K562 (cell line): ENCODE measurements around the gene NT5C3B. TPM values are rescaled to one million over a fixed set of nuclear protein-coding genes. Genes with fewer than 3 reads are reported as not detected.

Experiments
- ARID1B ChIP-seq: fragments of 450-650 bp; IDR thresholded peaks from 2 replicates; pipeline ENCODE4 v1.6.1; 2016; ENCODE audit warnings: antibody characterized with exemption, mild to moderate bottlenecking, inconsistent platforms
- ATF1 ChIP-seq, 2 experiments: fragments of 450-650 bp in 1 of 2; IDR thresholded peaks; 2 replicates each; pipeline ENCODE4 v1.6.1; 2016; ENCODE audit warnings: missing compliant biosample characterization in 1 of 2, missing genetic modification characterization in 1 of 2
- BCOR ChIP-seq: fragments of 450-650 bp; IDR thresholded peaks from 2 replicates; pipeline ENCODE4 v1.6.1; 2016
- BRCA1 ChIP-seq, 2 experiments: fragments of 450-650 bp in 1 of 2; sonication (generic) in 1 of 2; formaldehyde crosslinking in 1 of 2; IDR thresholded peaks; 2 replicates each; pipeline versions ENCODE4 v1.5.0 to v1.6.1; 2017 to 2020; ENCODE audit warnings: mild to moderate bottlenecking in 1 of 2, missing genetic modification reagents in 1 of 2
- CBFA2T2 ChIP-seq: fragments of 450-650 bp; conservative IDR thresholded peaks from 2 replicates; pipeline ENCODE4 v1.6.1; 2017; ENCODE audit warnings: mild to moderate bottlenecking
- CHD4 ChIP-seq: fragments of 200-600 bp; sonication (generic); IDR thresholded peaks from 3 replicates; pipeline ENCODE4 v1.6.1; 2012; ENCODE audit warnings: low read depth, mild to moderate bottlenecking, mixed read lengths, low read length, inconsistent platforms; ENCODE audit not compliant: insufficient read depth, insufficient replicate concordance, poor library complexity, severe bottlenecking
- CREB3L1 ChIP-seq: fragments of 450-650 bp; IDR thresholded peaks from 2 replicates; pipeline ENCODE4 v1.6.1; 2014; ENCODE audit warnings: low read depth, mild to moderate bottlenecking, moderate library complexity, borderline replicate concordance
- FOSL1 ChIP-seq: fragments of 200-800 bp; sonication (Bioruptor generic); conservative IDR thresholded peaks from 2 replicates; pipeline ENCODE4 v1.6.1; 2016; ENCODE audit warnings: missing genetic modification characterization, missing compliant biosample characterization
- FOXA3 ChIP-seq, 2 experiments: fragments of 450-650 bp in 1 of 2; sonication (generic) in 1 of 2; formaldehyde crosslinking; IDR thresholded peaks in 1 of 2; conservative IDR thresholded peaks in 1 of 2; 2 replicates each; pipeline versions ENCODE4 v1.4.0 to v1.8.0; 2020 to 2022; ENCODE audit warnings: mild to moderate bottlenecking in 2 of 2, missing genetic modification reagents in 1 of 2
- HBP1 ChIP-seq: fragments of 450-650 bp; formaldehyde crosslinking; IDR thresholded peaks from 2 replicates; pipeline ENCODE4 v1.4.0; 2022; ENCODE audit warnings: missing genetic modification characterization
- IFI16 ChIP-seq: fragments of 250-450 bp; sonication (Bioruptor Pico); IDR thresholded peaks from 2 replicates; pipeline ENCODE4 v2.1.2; 2022; ENCODE audit warnings: mild to moderate bottlenecking, inconsistent platforms
- JUNB ChIP-seq: fragments of 450-650 bp; formaldehyde crosslinking; conservative IDR thresholded peaks from 2 replicates; pipeline ENCODE4 v1.4.0; 2020; ENCODE audit warnings: mild to moderate bottlenecking
- KDM1A ChIP-seq, 2 experiments: fragments of 450-650 bp; IDR thresholded peaks; 2 replicates each; pipeline ENCODE4 v1.6.1; 2016; ENCODE audit warnings: mild to moderate bottlenecking in 2 of 2
- PHF20 ChIP-seq: fragments of 450-650 bp; IDR thresholded peaks from 2 replicates; pipeline ENCODE4 v1.6.1; 2018; ENCODE audit not compliant: partially characterized antibody
- PPARD ChIP-seq: fragments of 250-450 bp; sonication (Bioruptor Pico); IDR thresholded peaks from 2 replicates; pipeline ENCODE4 v1.8.0; 2022; ENCODE audit warnings: inconsistent platforms, mild to moderate bottlenecking, moderate library complexity
- SMAD4 ChIP-seq: fragments of 250-450 bp; sonication (Bioruptor Pico); conservative IDR thresholded peaks from 2 replicates; pipeline ENCODE4 v1.8.0; 2021; ENCODE audit warnings: inconsistent platforms, mild to moderate bottlenecking, moderate library complexity
- SMARCA5 ChIP-seq: fragments of 450-650 bp; IDR thresholded peaks from 2 replicates; pipeline ENCODE4 v1.6.1; 2016
- ZFP1 ChIP-seq: fragments of 450-650 bp; formaldehyde crosslinking; IDR thresholded peaks from 2 replicates; pipeline ENCODE4 v1.4.0; 2020; ENCODE audit warnings: mild to moderate bottlenecking, mixed read lengths
- ZKSCAN8 ChIP-seq: fragments of 200-800 bp; sonication (Bioruptor generic); IDR thresholded peaks from 2 replicates; pipeline ENCODE4 v1.6.1; 2016; ENCODE audit warnings: missing genetic modification characterization, missing compliant biosample characterization
- ZNF184 ChIP-seq: sonication (generic); formaldehyde crosslinking; IDR thresholded peaks from 2 replicates; pipeline ENCODE4 v1.5.0; 2020; ENCODE audit warnings: missing genetic modification reagents
- ZNF408 ChIP-seq: fragments of 250-450 bp; sonication (Bioruptor Pico); IDR thresholded peaks from 2 replicates; pipeline ENCODE4 v1.4.0; 2020; ENCODE audit warnings: low read depth, mild to moderate bottlenecking, moderate library complexity
- polyA plus RNA-seq, 8 experiments: library from polyadenylated mRNA; depleted of rRNA in 4 of 8; stranded (reverse) in 5 of 8; unstranded in 3 of 8; fragments of >200 nt; fragmentation: Nextera tagmentation in 2 of 8; fragmentation: Illumina TruSeq in 1 of 8; extraction: Ambion mirVana in 2 of 8; extraction: Trizol in 1 of 8; gene quantifications; 2 replicates each; pipeline versions ENCODE4 v1.2.1 to v1.2.3, GENCODE V29; 2011 to 2014; ENCODE audit warnings: inconsistent platforms in 1 of 8, missing spikeins in 1 of 8
- total RNA-seq, 7 experiments: library from RNA; depleted of rRNA in 6 of 7; stranded (reverse); fragments of >200 nt in 6 of 7; fragmentation: Illumina TruSeq in 2 of 7; extraction: Trizol in 2 of 7; gene quantifications; 2 replicates each; pipeline versions ENCODE4 v1.2.1 to v1.2.3, GENCODE V29; 2011 to 2021; ENCODE audit warnings: low replicate concordance in 1 of 7
- TF ChIP-seq, protein P1 (sequence below), 3 experiments: fragments of 200-800 bp in 1 of 3; fragments of 250-450 bp in 1 of 3; fragments of 450-650 bp in 1 of 3; sonication (Bioruptor Pico) in 1 of 3; sonication (Bioruptor generic) in 1 of 3; formaldehyde crosslinking in 1 of 3; IDR thresholded peaks; 2 replicates each; pipeline versions ENCODE4 v1.6.1 to v1.8.0; 2016 to 2022; ENCODE audit warnings: mild to moderate bottlenecking in 2 of 3, missing genetic modification characterization in 2 of 3, missing compliant biosample characterization in 1 of 3, moderate library complexity in 1 of 3

NT5C3B gene
- total and polyA plus RNA-seq, 9 of the 15 experiments (the other 6 are each of a cell fraction or from before 2014, with no cell fraction given), result 2.0 to 166 (median 85.0) TPM

GRCh38 chr17:41796121-41796895 is 39.7 kb downstream of the NT5C3B start (continued):
- no peak for TF ChIP-seq PPARD (CRISPR knock-in tag)
- TF ChIP-seq IFI16 (CRISPR knock-in tag), result no peak
- TF ChIP-seq ZKSCAN8, result no peak
- no peak for TF ChIP-seq SMAD4
- no peak for TF ChIP-seq BRCA1 (IDR thresholded peaks at IDR 0.05)
- no peak for TF ChIP-seq BRCA1 (CRISPR knock-in tag; IDR thresholded peaks at IDR 0.05)
- no peak for TF ChIP-seq ZNF408 (CRISPR knock-in tag)
- TF ChIP-seq CBFA2T2, result 0 out of 2 replicates have a peak, but pooled peaks have one; percentile 18
- TF ChIP-seq ARID1B, result peak; percentile 57
- TF ChIP-seq FOXA3 (CRISPR knock-in tag; conservative IDR thresholded peaks at IDR 0.05 in 1 of 2, IDR thresholded peaks at IDR 0.05 in 1 of 2), result peak; percentile 32 to 56; a peak in 3 of 4 replicates
- no peak for TF ChIP-seq CHD4
- no peak for TF ChIP-seq ZFP1 (CRISPR knock-in tag)
- TF ChIP-seq, protein P1, sequence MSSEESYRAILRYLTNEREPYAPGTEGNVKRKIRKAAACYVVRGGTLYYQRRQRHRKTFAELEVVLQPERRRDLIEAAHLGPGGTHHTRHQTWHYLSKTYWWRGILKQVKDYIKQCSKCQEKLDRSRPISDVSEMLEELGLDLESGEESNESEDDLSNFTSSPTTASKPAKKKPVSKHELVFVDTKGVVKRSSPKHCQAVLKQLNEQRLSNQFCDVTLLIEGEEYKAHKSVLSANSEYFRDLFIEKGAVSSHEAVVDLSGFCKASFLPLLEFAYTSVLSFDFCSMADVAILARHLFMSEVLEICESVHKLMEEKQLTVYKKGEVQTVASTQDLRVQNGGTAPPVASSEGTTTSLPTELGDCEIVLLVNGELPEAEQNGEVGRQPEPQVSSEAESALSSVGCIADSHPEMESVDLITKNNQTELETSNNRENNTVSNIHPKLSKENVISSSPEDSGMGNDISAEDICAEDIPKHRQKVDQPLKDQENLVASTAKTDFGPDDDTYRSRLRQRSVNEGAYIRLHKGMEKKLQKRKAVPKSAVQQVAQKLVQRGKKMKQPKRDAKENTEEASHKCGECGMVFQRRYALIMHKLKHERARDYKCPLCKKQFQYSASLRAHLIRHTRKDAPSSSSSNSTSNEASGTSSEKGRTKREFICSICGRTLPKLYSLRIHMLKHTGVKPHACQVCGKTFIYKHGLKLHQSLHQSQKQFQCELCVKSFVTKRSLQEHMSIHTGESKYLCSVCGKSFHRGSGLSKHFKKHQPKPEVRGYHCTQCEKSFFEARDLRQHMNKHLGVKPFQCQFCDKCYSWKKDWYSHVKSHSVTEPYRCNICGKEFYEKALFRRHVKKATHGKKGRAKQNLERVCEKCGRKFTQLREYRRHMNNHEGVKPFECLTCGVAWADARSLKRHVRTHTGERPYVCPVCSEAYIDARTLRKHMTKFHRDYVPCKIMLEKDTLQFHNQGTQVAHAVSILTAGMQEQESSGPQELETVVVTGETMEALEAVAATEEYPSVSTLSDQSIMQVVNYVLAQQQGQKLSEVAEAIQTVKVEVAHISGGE (CRISPR knock-in tag; IDR thresholded peaks at IDR 0.05), result no peak
- TF ChIP-seq SMARCA5, result no peak
- TF ChIP-seq CREB3L1, result no peak
- TF ChIP-seq FOSL1 (tag), result peak; percentile 71
- TF ChIP-seq BCOR, result no peak
- no peak for TF ChIP-seq HBP1 (CRISPR knock-in tag)
- no peak for TF ChIP-seq ZNF184 (CRISPR knock-in tag)
- no peak for TF ChIP-seq ATF1 (CRISPR knock-in tag; IDR thresholded peaks at IDR 0.05)
- no peak for TF ChIP-seq ATF1 (tag; IDR thresholded peaks at IDR 0.05)
- no peak for TF ChIP-seq PHF20
- peak; percentile 39; a peak in 1 of 4 replicates for TF ChIP-seq KDM1A (IDR thresholded peaks at IDR 0.05)
- no peak for TF ChIP-seq JUNB
